SKM-1 treated with dmso at 0.1 percent for 144 hours (cell line): Measurements from ENCODE around the gene NPL.

ENCODE experiments used
- DNase-seq: peaks from one replicate; lab custom pipeline; 2025; ENCODE audit not compliant: unreplicated experiment; lab: John Stamatoyannopoulos, UW

Gene NPL

GRCh38 chr1:182862827-182863226, 73.3 kb downstream of the NPL start:
- DNase-seq: no peak

GRCh38 chr1:182863940-182864339, 74.4 kb downstream of the NPL start:
- DNase-seq: no peak

GRCh38 chr1:182867861-182868260, 78.3 kb downstream of the NPL start:
- no peak for DNase-seq

- no peak for DNase-seq
These were observed 79.7 kb downstream of the NPL start for GRCh38 chr1:182869241-182869666.

- no peak for DNase-seq
These were observed 83.3 kb downstream of the NPL start for GRCh38 chr1:182872881-182873280.

- DNase-seq: no peak
These were observed 86.3 kb downstream of the NPL start for GRCh38 chr1:182875889-182876288.

- no peak for DNase-seq
These were observed 87.8 kb downstream of the NPL start for GRCh38 chr1:182877331-182877730.

GRCh38 chr1:182877842-182878241, 88.3 kb downstream of the NPL start:
- DNase-seq: no peak
